ENCODE measurements around the gene RHBDD1. TPM values are rescaled to one million over a fixed set of nuclear protein-coding genes. Genes with fewer than 3 reads are reported as not detected.

The RHBDD1 gene
- polyA plus RNA-seq, 4 donors: 26.1 to 30.0 (median 28.2) TPM

- DNase-seq (ENCODE audit: low read depth in 4 of 4, low spot score in 2 of 4): no peak
These were observed 74.0 kb downstream of the RHBDD1 start for GRCh38 chr2:226909836-226910235.

GRCh38 chr2:226910384-226910783 lies 74.5 kb downstream of the RHBDD1 start:
- DNase-seq (ENCODE audit: low read depth in 4 of 4, low spot score in 2 of 4): no peak

DNA sequence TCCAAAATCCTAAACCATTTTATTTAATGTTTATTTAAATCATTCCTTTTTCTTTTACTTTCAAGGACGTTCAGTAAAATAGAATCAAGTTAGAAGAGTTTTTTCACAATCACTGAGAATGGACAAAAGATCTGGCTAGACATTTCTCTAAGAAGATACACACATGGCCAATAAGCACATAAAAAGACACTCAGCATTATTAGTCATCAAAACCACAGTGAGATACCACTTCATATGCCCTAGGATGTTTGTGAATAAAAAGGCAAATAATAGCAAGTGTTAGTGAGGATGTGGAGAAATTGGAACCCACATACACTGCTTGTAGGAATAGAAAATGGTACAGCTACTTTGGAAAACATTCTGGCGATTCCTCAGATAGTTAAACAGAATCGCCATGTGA lies 76.1 kb downstream of the RHBDD1 start:
- DNase-seq (ENCODE audit: low read depth in 4 of 4, low spot score in 2 of 4): no peak

GRCh38 chr2:226913641-226914040 lies 77.8 kb downstream of the RHBDD1 start:
- DNase-seq (ENCODE audit: low read depth in 4 of 4, low spot score in 2 of 4): no peak

- DNase-seq (ENCODE audit: low read depth in 4 of 4, low spot score in 2 of 4): no peak
These were observed 80.0 kb downstream of the RHBDD1 start for GRCh38 chr2:226915846-226916360.

GRCh38 chr2:226916669-226917068 lies 80.8 kb downstream of the RHBDD1 start:
- DNase-seq (ENCODE audit: low read depth in 4 of 4, low spot score in 2 of 4): no peak

- DNase-seq (ENCODE audit: low read depth in 4 of 4, low spot score in 2 of 4): no peak
These were observed 96.6 kb downstream of the RHBDD1 start for GRCh38 chr2:226932443-226932842.

DNA sequence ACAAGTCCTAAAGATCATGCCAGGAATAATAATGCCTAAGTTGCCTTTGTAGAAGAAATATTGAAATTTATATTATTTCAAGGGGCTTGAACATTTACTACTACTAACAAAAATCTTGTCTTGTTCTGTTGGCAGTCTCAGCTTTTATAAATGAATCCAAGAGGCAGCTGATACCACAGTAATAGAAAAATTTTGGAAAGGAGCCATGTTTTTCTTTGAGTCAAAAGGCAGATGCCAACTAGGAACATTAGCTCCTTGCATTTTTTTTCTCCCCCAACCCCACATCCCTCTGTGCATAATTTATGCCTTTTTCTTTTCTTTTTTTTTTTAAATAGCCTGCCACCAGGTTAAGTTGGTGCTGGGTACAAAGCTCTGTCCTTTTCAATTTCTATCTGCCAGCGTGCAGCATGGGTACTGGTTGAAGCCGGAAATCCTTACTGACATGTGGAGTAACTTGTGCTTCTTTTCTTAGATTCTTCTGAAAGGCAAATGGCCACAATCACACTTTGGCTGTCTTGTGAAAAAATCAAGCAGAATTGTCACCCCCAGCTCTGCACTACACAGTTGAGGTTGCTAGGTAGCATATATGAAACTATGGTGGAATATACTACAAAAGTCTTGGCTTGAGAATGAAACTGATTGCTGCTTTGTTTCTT lies 98.8 kb downstream of the RHBDD1 start:
- no peak for DNase-seq (ENCODE audit: low read depth in 4 of 4, low spot score in 2 of 4)

DNA sequence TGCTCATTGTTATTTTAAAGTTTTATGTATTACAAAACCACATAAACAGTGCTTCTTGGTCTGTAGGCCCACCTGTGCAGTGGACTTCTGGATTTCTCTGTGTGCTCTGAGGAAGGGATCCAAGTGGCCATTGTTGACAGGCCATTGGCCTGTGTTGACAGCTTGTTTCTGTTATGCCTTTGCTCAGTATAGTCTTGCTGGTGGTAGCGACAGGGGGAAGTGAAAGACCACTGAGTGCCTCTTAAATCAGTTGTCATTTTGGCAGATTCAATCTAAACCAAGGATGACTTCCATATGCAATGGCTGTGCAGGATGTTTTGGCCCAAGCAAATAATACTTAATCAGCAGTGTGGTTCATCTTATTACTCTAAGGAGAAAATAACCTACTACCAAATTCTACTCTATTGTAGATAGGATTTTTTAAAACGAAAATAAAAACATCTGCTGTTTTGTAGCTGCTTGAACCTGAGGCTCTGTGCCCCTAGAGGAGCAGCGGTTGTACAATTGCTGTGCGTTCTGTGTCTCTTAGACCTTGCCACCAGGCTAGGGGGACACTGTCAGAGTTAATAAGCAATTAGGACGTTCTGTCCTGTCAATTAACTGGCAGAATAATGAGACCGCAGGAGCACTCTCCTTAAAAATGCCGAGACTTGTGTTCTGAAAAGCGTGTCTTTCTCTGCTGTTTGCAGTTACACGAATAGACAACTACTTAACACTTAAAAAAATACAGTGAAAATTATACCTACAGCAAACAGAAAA lies 108.2 kb downstream of the RHBDD1 start:
- no peak for DNase-seq (ENCODE audit: low read depth in 4 of 4, low spot score in 2 of 4)

GRCh38 chr2:226953206-226953605 lies 117.4 kb downstream of the RHBDD1 start:
- no peak for DNase-seq (ENCODE audit: low read depth in 4 of 4, low spot score in 2 of 4)

- DNase-seq (ENCODE audit: low read depth in 4 of 4, low spot score in 2 of 4): no peak
These were observed 118.0 kb downstream of the RHBDD1 start for GRCh38 chr2:226953826-226954225.

- DNase-seq (ENCODE audit: low read depth in 4 of 4, low spot score in 2 of 4): no peak
These were observed 120.8 kb downstream of the RHBDD1 start for GRCh38 chr2:226956659-226957058.

DNA sequence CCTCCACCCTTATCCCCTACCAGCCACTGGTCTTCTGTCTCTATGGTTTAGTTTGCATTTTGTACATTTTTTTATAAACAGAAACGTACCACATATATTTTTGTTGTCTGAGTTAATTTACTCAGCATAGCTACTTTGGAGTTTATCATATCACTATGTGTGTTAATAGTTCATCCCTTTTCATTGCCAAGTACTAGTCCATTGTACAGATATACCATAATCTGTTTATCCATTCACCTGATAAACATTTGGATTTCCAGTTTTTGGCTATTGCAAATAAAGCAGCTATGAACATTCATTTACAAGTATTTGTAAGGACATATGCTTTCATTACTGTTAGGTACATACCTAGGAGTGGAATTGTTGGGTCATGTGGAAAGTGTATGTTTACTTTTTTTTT lies 123.6 kb downstream of the RHBDD1 start:
- DNase-seq (ENCODE audit: low read depth in 4 of 4, low spot score in 2 of 4): no peak

- DNase-seq (ENCODE audit: low read depth in 4 of 4, low spot score in 2 of 4): no peak
These were observed 126.4 kb downstream of the RHBDD1 start for GRCh38 chr2:226962176-226962773.

DNA sequence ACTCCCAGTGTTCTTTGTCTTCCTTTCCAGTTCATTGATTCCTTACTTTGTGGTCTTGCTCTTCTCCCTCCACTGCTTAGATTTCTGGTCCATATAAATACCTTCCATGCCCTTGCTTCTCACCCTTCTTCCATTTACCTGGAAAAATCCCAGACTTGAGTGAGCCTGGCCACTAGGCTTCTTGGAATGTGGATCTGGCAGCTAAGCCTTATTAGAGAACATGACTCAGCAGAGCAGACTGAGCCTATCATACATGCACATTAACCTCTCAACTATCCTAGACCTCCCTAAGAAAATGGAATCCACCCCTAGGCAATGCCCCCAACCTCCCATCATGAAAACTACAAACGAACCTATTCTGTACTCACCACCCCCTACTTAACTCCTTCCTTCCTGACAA lies 127.7 kb downstream of the RHBDD1 start:
- DNase-seq (ENCODE audit: low read depth in 4 of 4, low spot score in 2 of 4): no peak

GRCh38 chr2:226965376-226965775 lies 129.5 kb downstream of the RHBDD1 start:
- no peak for DNase-seq (ENCODE audit: low read depth in 4 of 4, low spot score in 2 of 4)

- peak in 1 of 4 donors; percentile 10 for DNase-seq (ENCODE audit: low read depth in 4 of 4, low spot score in 2 of 4)
These were observed 133.7 kb downstream of the RHBDD1 start for GRCh38 chr2:226969417-226970080.

GRCh38 chr2:226970362-226970761 lies 134.5 kb downstream of the RHBDD1 start:
- DNase-seq (ENCODE audit: low read depth in 4 of 4, low spot score in 2 of 4): no peak

DNA sequence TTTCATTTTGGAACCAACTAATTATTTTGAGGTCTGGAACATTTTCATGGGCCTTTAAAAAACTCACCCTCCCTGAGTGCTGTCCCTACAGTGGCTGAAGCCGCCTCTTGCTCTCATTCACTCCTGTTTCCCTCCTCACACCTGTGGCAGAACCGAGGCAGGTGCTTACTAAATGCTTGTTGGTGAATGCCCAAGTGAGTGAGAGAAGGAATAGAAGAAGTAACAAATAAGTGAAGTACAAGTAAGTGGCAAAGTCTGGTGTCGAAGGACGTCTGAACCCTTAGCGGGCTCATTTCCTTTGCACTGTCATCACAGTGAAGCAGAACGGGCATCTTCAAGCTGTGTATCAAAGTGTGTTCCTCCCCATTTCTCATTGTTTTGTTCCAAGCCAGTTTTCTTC lies 135.2 kb downstream of the RHBDD1 start:
- DNase-seq (ENCODE audit: low read depth in 4 of 4, low spot score in 2 of 4): no peak

GRCh38 chr2:226971770-226972169 lies 135.9 kb downstream of the RHBDD1 start:
- DNase-seq (ENCODE audit: low read depth in 4 of 4, low spot score in 2 of 4): no peak

GRCh38 chr2:226973816-226974215 lies 138.0 kb downstream of the RHBDD1 start:
- no peak for DNase-seq (ENCODE audit: low read depth in 4 of 4, low spot score in 2 of 4)
